Mucosa of gallbladder (tissue), 1 donor: ENCODE measurements around the gene GNAQ. TPM values are rescaled to one million over a fixed set of nuclear protein-coding genes. Genes with fewer than 3 reads are reported as not detected.

Experiments
- DNase-seq: peaks from one replicate; pipeline ENCODE4 v3.0.0-alpha.2; 2020; ENCODE audit warnings: low spot score
- total RNA-seq: library from RNA; stranded (reverse); gene quantifications from one replicate; pipeline ENCODE4 v1.2.1, GENCODE V29; 2021
- donor health status: DM: no; HTN: no; CAD: no.

The GNAQ gene
- total RNA-seq, 1 donor from 2014 or later: 83.6 TPM

DNA sequence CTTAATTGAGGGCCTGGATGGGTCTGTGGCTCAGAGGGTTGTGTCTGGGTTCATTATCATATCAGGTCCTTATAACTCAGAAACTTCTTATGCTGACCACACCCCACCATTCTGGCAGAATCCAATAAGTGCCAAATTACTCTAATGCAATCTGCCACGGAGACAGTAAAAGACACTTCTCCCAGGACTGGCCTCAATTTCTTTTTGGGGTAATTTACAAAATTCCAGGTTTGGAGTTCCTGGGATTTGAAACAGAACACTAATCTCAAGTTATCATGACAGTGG, 187.8 kb downstream of the GNAQ start:
- DNase-seq: no peak

- DNase-seq: no peak
Measured at GRCh38 chr9:77843076-77843870, 188.3 kb downstream of the GNAQ start.

- no peak for DNase-seq
Measured at GRCh38 chr9:77841739-77842386, 189.7 kb downstream of the GNAQ start.

- peak; percentile 33 for DNase-seq
Measured at GRCh38 chr9:77839459-77840140, 192.0 kb downstream of the GNAQ start.

GRCh38 chr9:77838986-77839385, 192.6 kb downstream of the GNAQ start:
- DNase-seq: no peak

DNA sequence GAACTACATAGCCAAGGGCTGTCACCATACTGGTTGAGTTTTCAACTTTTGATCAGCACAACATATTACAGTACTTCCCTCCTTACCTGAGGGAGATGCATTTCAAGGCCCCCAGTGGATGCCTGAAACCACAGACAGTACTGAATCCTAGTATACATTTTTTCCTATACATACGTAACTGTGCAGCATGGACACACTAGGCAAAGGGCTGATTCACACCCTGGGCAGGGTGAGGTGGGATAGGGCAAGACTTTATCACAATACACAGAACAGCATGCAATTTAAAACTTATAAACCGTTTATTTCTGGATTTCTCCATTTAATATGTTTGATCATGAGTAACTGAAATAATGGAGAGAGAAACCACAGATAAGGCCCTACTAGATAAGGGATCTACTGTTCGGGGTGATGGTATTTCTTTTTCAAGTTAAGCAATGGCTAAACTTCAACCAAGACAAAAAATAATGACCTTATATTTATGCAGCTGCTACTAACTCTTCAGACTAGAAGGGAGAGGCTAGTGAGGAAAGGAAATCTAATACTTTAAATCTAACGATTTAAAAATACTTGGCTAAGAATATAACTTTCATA, 196.6 kb downstream of the GNAQ start:
- no peak for DNase-seq

DNA sequence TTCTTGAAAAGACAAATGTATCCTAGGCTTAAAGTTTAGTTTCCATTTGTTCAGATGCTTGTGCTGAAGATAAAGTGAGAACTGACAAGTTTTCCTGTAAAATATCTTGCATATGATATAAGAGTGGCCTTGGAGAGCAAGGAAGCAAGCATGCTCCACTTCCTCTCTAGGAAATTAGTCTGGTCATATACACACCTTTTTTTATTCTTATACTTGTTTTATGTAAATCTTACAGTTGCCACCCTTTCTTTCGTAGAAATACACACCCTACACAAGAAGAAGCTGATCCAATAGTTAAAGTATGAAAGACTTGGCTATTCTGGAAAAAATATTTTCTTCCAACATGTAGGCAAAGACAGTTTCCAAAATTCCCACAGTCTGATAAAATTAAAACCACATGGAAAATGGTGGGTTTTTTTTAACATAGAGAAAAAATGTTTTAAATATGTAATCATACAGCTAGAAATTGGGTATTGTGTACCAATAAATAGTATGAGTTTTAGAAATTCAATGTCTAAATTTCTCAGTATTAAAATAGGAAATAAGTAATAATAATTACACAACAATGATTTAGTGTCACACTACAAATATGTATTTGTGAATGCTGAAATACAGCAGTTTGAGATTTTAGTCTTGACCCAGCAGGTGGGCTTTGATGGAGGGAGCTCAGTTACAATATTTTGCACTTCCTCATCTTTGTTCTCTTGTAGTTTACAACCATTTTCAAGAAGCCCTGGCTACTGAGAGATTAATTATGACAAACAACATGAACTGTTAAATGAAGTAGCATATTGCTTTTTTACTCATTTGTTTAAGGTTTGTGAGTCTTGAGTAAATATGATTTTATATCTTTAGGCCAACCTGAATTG, 197.8 kb downstream of the GNAQ start:
- DNase-seq: no peak

GRCh38 chr9:77832639-77833038, 199.0 kb downstream of the GNAQ start:
- no peak for DNase-seq

DNA sequence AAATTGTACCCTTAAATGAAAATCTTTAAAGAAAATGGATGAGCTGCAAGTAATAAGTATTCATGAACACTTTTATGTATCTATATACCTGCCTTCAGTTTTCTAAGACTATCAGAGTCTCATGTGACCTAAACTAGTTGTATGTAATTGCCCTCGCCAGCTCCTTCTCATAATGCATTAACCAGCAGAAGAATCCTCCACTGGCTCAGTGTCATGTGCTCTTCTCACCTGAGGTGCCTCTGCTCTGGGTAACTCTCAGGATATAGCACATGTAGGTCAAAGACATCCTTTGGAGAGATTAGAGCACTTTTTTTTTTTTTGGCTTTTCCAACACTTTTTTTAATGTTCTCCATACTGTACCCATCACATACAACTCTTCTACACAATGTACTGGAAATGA, 199.8 kb downstream of the GNAQ start:
- no peak for DNase-seq

DNA sequence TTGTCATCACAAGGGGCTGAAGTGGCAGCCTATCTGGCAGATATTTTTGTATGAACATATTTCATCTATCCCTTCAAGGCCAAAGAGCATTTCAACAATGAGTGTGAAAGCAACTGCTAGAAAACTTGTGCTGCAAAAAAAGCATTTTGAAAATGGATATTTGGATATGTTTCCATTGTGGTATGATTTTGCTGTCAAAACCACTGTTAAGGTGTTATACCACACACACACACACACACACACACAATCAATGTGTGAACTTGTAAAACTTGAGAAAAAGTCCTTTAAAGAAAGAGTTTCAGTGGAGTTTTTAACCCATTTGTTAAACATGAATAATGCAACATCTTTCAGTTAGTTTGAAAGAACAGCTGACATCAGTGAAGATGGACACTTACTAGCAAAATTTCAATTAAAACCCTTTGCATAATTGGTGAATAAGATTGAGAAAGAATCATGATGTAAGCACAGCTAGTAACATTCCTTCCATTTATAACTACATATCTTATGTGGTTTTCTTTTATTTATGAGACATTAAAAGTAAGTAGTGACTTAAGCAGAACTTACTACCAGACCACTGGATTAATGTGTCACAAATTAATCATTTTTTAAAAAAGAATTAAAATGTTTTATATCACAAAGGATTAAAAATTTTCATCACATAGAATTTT, 200.9 kb downstream of the GNAQ start:
- DNase-seq: no peak

DNA sequence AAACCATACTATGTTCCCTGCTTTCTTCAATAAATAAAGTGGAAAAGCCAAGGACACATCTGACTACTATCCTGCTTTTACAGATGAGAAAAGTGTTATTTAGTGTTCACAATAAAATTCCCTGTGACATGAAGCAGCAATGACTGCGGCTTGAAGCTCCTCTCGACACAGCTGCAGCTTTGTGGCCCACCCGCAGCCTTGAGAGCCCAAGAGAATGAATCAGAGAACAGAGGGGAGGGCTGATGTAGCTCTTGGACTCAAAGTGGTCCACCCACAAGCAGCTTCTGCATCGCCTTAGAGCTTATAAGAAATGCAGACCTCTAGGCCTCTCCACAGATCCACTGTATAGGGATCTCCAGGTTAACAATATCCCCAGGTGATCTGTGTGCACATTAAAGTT, 202.2 kb downstream of the GNAQ start:
- DNase-seq: no peak

- DNase-seq: no peak
Measured at GRCh38 chr9:77827104-77827784, 204.4 kb downstream of the GNAQ start.

GRCh38 chr9:77826621-77827020, 205.0 kb downstream of the GNAQ start:
- no peak for DNase-seq

DNA sequence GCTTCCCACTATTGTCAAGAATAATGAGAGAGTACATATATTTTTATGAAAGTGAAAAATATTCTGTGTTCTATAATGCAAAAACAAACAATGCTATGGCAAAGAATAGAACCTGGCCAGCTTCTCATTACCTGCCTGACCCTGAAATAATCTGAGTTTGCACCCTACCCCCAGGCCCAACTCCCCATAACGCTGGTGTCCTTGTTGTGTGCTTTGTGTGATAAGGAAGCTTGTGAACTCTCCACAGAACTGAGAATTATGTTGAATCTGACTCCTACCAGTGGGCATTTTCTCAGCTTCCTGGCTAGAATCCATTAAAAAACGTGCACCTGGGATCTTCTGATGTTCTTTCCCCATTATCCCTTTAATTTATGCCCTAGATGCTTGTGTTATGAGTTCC, 205.5 kb downstream of the GNAQ start:
- no peak for DNase-seq

GRCh38 chr9:77825361-77825760, 206.2 kb downstream of the GNAQ start:
- no peak for DNase-seq

GRCh38 chr9:77820293-77820954, 211.2 kb downstream of the GNAQ start:
- DNase-seq: no peak

GRCh38 chr9:77819657-77820056, 212.0 kb downstream of the GNAQ start:
- no peak for DNase-seq

DNA sequence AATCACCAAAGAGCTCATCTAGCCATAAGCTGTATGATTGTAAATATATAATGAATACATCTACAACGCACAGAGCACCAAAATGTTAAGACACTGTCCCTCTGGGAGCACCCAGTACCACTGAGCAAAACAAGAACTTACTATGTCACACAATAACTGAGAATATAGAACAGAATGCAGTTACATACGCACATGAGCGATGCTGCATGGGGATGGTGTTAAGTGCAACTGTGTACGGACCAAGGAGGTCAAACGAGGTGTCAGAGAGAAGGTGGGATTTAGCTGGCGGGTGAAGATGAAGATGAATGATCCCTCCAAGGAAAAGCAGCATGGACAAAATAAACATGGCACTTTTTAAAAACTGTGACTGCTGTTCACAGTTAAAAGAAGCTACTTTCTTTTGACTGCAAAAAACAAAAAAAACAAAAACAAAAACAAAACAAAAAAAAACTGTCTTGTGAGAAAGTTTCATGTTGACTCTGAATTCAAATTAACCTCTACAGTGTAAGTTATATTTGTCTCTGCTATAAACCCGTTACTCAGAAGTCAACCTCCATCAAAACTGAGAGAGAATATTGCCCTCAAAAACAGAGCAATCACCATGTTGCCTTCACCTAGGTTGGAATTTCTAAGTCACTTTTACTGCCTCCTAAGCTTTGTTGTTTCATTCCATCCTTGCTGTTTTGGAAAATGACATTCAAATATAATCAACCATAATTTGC, 213.9 kb downstream of the GNAQ start:
- DNase-seq: no peak

DNA sequence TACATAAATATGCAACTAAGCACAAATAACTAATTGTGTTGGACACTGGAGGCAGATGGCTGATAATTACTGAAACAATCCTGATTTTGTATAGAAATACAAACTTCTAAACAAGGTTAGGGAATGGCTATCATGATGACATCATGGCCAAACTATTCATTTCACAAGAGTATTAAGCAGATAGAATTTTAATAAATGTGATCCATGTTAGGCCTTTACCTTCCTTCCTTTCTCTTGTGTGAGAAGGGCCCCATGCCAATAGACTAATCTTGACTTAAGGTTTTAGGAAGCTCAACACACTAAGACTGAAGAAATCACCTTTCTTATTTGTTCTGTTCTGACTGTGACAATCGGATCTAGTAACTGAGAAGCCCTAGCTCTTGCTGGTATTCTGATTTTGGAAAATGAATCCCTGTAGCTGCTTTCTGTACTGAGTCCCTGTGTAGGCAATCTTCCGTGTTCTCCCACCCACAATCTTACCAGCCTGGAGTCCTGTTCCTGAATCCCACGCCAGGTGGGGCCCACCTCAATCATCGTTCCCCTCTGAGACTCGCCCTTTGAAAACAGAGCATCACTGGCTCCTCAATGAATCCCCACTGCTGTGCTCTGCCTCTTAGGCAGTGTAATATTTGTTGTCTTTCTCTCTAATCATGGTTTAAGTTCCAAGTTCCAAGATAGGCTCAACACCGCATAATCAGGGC, 214.8 kb downstream of the GNAQ start:
- DNase-seq: no peak
